Pancreas (tissue), 10 donors: ENCODE results near the gene ACD. TPM values are rescaled to one million over a fixed set of nuclear protein-coding genes. Genes with fewer than 3 reads are reported as not detected.

Source experiments
- ATAC-seq, 4 donors: fragments of 200-7000 bp; cut with Tn5 transposase; one replicate each; pipeline versions ENCODE4 v1.8.0 to v1.9.1; 2020; ENCODE audit warnings: mild to moderate bottlenecking in 4 of 4, moderate library complexity in 4 of 4
- DNase-seq, 6 donors: peaks; one replicate each; pipeline ENCODE4 v3.0.0-alpha.2; 2020
- FAIRE-seq: peaks from 2 replicates; lab custom pipeline; 2012; peaks lifted over from hg19 to GRCh38; lab: Jason Lieb, UNC
- H3K27ac ChIP-seq, 4 donors: fragments of 200-600 bp; sonication (generic); 1 replicate in 3 of 4; 2 replicates in 1 of 4; pipeline versions ENCODE4 v1.5.0 to v1.8.0; 2020
- H3K27me3 ChIP-seq, 4 donors: fragments of 200-600 bp; one replicate each; pipeline ENCODE4 v1.8.0; 2021
- H3K36me3 ChIP-seq, 3 donors: fragments of 200-600 bp; sonication (generic) in 1 of 3; one replicate each; pipeline versions ENCODE4 v1.5.0 to v1.8.0; 2020 to 2021
- H3K4me1 ChIP-seq, 3 donors: fragments of 200-600 bp; one replicate each; pipeline ENCODE4 v1.8.0; 2021
- H3K4me3 ChIP-seq, 4 donors: fragments of 200-600 bp; sonication (generic) in 2 of 4; one replicate each; pipeline versions ENCODE4 v1.5.0 to v1.8.0; 2020 to 2021
- H3K9me3 ChIP-seq, 4 donors: fragments of 200-600 bp; one replicate each; pipeline ENCODE4 v1.8.0; 2021
- CTCF ChIP-seq, 4 donors: fragments of 200-600 bp; sonication (generic) in 3 of 4; IDR thresholded peaks; one replicate each; pipeline versions ENCODE4 v1.5.0 to v1.8.0; 2021; ENCODE audit warnings: antibody characterized with exemption in 4 of 4
- WGBS, 2 donors: extraction: QIAGEN DNeasy Blood & Tissue Kit; methylation state at CpG; one replicate each; pipeline ENCODE4 v1.1.7; 2013; 5-methylcytosine and 5-hydroxymethylcytosine counted together
- intact Hi-C, 3 donors: fragments of 100-400 bp; cut with DNase I; formaldehyde crosslinking; loops; one replicate each; pipeline versions ENCODE4 v1.11.1 to v1.14.2; 2022
- polyA plus RNA-seq, 2 donors: library from polyadenylated mRNA; stranded (reverse); fragments of 200-250 nt; gene quantifications; one replicate each; pipeline ENCODE4 v1.2.3, GENCODE V29; 2013
- total RNA-seq, 6 donors: library from RNA; stranded (reverse); fragmentation: NEBNext Ultra II Directional in 4 of 6; extraction: Animal tissue kit (Norgen Biotek cat#: 25700) in 4 of 6; gene quantifications; one replicate each; pipeline versions ENCODE4 v1.2.1 to v1.2.4, GENCODE V29; 2021 to 2023
- donor health status: healthy with polysubstance abuse.
- donor health status: DM: no; HTN: no; CAD: no; lungs with moderate emphysema.
- donor health status: DM: no; HTN: no; CAD: no.
- donor health status: control.
- donor health status: control.
- donor health status: Bipolar disorder and iron deficiency.
- donor health status: DM: yes; HTN: yes; CAD: no.
- donor health status: DM: no; HTN: no; CAD: no.
- donor health status: DM: no; HTN: no; CAD: no.
- donor health status: DM: yes; HTN: yes; CAD: no.

The ACD gene
- total and polyA plus RNA-seq, 8 donors: 6.6 to 29.0 (median 10.2) TPM

DNA sequence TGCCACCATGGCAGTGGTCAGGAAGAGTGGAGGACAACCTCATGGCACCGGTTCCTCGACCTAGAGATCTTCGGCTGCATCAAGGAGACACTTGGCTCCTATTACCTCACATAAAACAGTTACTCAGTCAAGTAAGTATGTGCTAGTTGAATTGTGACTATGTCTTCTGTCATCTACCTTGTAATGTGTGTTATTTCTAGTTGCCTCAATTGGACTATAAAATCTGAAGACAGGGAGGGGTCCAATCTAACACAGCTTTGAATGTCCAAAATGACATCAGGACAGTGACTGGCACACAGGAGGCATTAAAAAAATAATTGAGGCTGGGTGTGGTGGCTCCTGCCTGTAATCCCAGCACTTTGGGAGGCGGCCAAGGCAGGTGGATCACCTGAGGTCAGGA, 23.7 kb upstream of the ACD start:
- TF ChIP-seq CTCF (IDR thresholded peaks at IDR 0.05): no peak
- H3K4me1 ChIP-seq: no peaks in the 10 kb centered on the region
- DNase-seq (no peak), ATAC-seq (no peak), FAIRE-seq (no peak)
- WGBS, 2 donors: 96% methylated on average over 4 of the region's 4 CpGs
- no peak overlapping the region for H3K4me3 ChIP-seq
- no peaks in the 10 kb centered on the region for H3K27me3 ChIP-seq
- H3K9me3 ChIP-seq: no peaks in the 10 kb centered on the region
- no peaks in the 10 kb centered on the region for H3K36me3 ChIP-seq
- intact Hi-C loops: no loop called here
- no peak overlapping the region for H3K27ac ChIP-seq

DNA sequence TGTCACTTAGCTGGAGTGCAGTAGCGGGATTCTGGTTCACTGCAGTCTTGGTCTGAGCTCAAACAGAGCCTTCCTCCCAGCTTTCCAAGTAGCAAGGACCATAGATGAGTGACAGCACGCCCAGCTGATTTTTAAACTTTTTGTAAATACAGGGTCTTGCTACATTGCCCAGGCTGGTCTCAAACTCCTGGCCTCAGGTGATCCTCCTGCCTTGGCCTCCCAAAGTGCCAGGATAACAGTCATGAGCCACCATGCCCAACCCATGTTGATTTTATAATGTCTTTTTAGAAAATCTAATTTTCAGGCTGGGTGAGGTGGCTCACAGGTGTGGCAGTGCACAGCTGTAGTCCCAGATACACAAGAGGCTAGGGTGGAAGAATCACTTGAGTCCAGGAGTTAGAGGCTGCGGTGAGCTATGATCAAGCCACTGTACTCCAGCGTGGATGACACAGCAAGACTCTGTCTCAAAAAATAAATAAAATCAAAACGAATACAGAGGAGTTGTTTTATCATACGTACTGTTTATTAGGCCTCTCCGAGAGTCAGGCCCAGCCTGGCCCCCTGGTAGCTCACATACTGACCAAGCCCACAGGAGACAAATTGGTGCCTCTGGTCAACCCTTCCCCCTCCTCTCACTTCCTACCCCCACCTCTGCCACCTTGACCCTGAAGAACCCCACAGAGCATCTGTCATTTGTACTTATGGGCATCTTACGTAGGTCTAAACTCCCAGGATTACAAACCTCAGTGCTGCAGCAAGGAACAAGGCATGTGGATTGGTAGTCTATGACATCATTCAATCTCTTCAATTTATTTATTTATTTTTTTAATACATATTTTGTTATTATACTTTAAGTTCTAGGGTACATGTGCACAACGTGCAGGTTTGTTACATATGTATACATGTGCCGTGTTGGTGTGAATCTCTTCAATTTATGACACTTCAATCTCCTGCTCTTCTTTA, 20.2 kb upstream of the ACD start:
- H3K36me3 ChIP-seq: no peaks in the 10 kb centered on the region
- no peak for TF ChIP-seq CTCF (IDR thresholded peaks at IDR 0.05)
- no peaks in the 10 kb centered on the region for H3K9me3 ChIP-seq
- intact Hi-C loops: loop anchor here in 1 of 3 donors (10.0 kb wide), 1 partner anchor 245 kb away; no protein-coding TSS in a partner anchor
- ATAC-seq (no peak), FAIRE-seq (no peak), DNase-seq (no peak)
- no peaks in the 10 kb centered on the region for H3K4me1 ChIP-seq
- no peak overlapping the region for H3K27ac ChIP-seq
- 83 to 87% methylated on average over 10 of the region's 10 CpGs for WGBS, 2 donors
- no peaks in the 10 kb centered on the region for H3K27me3 ChIP-seq
- H3K4me3 ChIP-seq: no peak overlapping the region

DNA sequence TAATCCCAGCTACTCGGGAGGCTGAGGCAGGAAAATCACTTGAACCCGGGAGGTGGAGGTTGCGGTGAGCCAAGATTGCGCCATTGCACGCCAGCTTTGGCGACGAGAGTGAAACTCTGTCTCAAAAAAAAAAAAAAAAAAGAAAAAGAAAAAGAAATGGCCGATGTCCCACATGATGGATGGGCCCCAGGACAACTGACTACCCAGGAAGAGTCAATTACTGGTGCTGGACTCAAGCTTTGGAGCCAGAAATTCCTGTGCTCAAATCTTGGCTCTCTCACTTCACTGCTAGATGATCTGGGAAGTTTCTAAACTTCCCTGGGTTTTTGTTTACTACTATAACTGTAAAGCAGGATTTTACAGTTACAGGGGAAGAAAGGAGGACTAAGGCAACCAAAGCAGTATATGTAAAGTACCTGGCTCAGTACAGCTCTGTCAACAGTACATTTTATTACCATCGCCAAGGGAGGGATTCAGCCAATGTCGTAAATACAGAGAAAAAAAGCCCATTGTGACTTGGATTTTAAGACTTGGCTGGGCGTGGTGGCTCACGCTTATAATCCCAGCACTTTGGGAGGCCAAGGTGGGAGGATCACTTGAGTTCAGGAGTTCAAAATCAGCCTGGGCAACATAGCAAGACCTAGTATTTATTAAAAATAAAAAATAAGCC, 18.4 kb upstream of the ACD start:
- ATAC-seq (no peak), DNase-seq (no peak), FAIRE-seq (no peak)
- H3K27ac ChIP-seq: no peak overlapping the region
- intact Hi-C loops: loop anchor here in 1 of 3 donors (10.0 kb wide), 1 partner anchor 246 kb away; no protein-coding TSS in a partner anchor
- 89 to 91% methylated on average over 12 of the region's 12 CpGs for WGBS, 2 donors
- TF ChIP-seq CTCF (IDR thresholded peaks at IDR 0.05): no peak
- no peaks in the 10 kb centered on the region for H3K36me3 ChIP-seq
- no peaks in the 10 kb centered on the region for H3K27me3 ChIP-seq
- H3K4me3 ChIP-seq: no peak overlapping the region
- H3K9me3 ChIP-seq: no peaks in the 10 kb centered on the region
- peaks cover 1 to 9% (median 5%) of the 10 kb centered on the region in 3 donors for H3K4me1 ChIP-seq

DNA sequence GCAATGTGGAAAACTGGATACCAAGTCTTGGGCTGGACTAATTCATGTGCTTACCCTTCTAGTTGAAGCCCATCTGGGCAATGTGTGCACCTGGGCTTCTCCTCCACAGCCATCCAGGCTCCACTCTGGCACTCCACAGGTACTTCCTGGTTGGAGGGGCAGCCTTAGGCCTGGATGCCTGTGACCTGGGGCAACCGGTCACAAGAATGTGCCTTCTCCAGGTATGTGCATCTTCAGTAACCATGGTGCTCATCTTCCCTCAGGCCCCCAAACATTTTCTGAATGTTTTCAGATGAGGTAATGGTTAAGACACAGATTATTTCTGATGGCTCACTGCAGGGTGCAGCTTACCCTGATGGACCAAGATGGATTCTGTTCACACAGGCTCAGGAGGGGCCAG, 17.7 kb upstream of the ACD start:
- intact Hi-C loops: loop anchor here in 1 of 3 donors (10.0 kb wide), 1 partner anchor 247 kb away; no protein-coding TSS in a partner anchor

More for the DNA sequence above, 17.7 kb upstream of the ACD start:
- no peak overlapping the region for H3K27ac ChIP-seq
- H3K4me1 ChIP-seq: peaks cover 5 to 16% (median 9%) of the 10 kb centered on the region in 3 donors
- DNase-seq (no peak), FAIRE-seq (no peak), ATAC-seq (no peak)
- no peaks in the 10 kb centered on the region for H3K9me3 ChIP-seq
- TF ChIP-seq CTCF (IDR thresholded peaks at IDR 0.05): no peak
- no peak overlapping the region for H3K4me3 ChIP-seq
- WGBS, 2 donors: 97 to 100% methylated on average over 1 of the region's 1 CpG
- H3K36me3 ChIP-seq: no peaks in the 10 kb centered on the region
- no peaks in the 10 kb centered on the region for H3K27me3 ChIP-seq
